Measurements from ENCODE around the gene FHIP2A.
"Not testable (repeated sequence)": the region's sequence is repeated elsewhere in the genome, so short reads cannot be mapped to it uniquely, and the experiment has no call there.

Gene FHIP2A

DNA sequence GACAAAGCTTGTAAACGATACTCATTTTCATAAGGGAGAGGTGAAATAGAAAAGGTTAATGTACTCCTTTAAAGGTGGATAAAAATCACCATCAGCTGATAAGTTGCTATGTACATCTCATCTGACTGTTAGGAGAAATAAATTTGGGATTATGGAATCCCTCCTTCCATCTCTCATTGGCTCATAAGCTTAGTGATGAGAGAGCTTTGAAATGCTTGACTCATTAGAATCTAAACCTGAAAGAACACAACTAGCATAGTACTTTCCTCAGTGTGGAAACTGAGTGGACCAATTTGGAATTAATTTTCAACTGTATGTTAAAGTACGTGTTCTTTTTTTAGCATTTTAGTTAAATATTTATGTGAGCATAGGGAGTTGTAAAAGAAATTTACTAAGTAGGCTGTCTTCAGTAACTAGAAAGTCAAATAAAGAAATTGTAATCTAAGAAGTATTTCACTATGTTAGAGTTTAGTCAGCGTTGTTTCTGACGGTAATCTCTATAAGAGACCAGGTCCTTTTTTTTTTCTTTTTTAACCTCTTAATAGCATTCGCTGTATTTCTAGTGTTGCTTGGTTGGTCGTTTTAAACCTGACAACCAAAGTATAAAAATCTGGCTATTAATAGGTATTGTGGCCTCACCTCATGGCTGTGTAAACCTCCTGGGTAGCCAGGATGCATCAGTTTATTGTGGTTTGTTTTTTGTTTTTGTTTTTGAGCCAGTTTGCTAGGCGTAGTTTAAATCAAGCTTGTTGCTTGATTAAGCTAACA, 34.4 kb downstream of the FHIP2A start:
- H3K4me3 ChIP-seq (ENCODE audit: low read depth, low read length), result no peak overlapping the region

DNA sequence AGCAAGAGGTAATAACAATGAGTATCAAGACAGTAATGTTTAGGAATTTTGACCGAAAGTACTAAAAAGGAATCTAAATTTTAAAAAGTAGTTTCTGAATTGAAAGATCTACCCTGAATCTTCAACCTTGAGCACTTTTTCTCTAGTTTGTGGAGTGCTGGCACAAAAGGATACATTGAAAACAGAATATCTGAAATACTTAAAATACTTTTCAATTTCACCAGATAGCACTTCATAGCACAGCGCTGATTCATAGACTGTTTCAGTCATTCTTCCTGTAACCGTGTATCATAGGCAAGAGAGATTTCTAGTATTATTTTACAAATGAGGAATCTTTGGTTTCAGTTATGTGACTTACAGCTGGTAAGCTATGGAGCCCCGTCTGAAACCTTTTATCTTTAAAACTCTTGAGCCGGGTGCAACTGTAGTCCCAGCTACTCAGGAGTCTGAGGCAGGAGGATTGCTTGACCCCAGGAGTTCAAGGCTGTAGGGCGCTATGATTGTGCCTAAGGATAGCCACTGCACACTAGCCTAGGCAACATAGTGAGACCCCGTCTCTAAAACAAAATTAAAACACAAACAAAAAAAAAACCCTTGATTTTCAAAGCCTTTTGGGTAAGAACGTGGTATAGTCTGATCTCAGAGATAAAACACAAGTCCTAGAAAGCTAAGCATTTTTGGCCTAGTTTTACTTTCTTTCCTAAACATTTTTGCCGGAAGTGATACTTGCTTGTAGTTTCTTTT, 35.1 kb downstream of the FHIP2A start:
- H3K4me3 ChIP-seq (ENCODE audit: low read depth, low read length), result no peak overlapping the region

DNA sequence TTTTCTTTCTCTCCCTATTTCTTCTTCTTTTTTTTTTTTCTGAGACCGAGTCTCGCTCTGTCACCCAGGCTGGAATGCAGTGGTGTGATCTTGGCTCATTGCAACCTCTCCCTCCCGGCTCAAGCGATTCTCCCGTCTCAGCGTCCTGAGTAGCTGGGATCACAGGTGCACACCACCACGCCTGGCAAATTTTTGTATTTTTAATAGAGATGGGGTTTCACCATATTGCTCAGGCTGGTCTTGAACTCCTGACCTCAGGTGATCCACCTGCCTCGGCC, 35.6 kb downstream of the FHIP2A start:
- not testable (repeated sequence) for H3K4me3 ChIP-seq (ENCODE audit: low read depth, low read length)

DNA sequence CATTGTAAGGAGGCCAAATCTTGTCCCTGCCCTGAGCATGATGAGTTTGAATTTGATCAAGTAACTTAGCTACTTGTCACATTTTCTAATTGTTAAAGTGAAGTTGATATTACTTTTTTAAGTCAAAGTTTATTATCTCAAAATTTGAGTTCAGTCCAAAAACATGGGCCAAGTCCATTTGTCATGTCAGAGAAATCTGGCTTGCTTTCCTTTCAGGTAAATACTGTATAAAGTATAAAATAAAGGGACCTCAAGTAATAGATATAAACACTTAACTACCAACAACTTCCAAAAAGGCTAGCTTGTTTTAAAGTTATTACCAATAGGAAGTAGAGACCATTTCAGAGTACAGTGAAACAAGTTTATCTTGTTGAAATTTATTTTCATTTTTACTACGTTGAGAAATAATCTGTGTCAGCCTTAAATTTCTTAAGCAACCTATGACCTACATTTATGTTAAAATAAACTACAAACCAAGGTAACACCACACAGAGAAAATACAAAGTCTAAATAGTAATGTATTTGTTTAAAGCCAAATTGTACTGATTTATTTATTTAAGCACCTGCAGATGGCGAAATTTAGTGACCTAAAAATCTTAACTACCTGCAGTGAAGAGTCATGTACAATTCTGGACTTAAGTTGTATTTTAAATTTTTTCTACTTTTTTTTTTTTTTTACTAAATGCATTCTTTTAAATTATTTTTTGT, 36.5 kb downstream of the FHIP2A start:
- H3K4me3 ChIP-seq (ENCODE audit: low read depth, low read length), result no peak overlapping the region

DNA sequence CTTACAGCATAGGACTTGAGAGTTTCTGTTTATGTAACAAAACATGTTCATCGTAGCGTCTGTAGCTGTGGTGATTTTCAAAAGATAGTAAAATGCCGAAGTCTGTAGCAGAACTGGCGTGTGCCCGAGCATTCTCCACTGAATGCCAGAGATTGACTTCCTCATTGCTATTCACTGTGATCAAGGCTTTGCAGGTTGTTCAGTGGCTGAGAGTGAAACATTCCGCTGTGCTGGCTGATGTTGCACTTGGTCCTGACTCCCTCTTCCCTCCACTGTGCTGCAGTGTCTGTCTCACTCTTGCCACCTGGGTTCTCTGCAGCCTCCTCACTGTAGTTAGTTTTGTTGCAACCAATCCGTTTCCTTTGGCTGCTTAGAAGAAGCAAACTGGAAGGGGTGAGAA, 37.6 kb downstream of the FHIP2A start:
- no peak overlapping the region for H3K4me3 ChIP-seq (ENCODE audit: low read depth, low read length)

DNA sequence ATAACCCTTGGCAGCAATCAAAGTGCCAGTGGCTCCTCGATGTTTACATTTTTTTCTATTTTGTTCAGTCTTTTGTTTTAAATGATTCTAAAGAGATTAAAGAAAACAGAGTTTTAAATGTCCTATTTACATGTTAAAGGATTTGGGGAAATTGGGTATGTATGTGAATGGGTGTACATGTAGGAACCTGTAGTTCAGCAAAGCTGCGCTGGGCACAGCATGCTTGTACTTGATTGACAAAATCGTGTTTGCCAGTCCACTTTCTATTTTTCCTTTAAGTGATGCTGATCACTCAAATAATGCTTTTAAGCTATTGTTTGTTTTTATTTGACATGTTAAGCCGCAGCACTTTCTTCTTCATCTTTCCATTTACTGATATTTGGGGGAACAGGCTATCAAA, 40.9 kb downstream of the FHIP2A start:
- no peak overlapping the region for H3K4me3 ChIP-seq (ENCODE audit: low read depth, low read length)

DNA sequence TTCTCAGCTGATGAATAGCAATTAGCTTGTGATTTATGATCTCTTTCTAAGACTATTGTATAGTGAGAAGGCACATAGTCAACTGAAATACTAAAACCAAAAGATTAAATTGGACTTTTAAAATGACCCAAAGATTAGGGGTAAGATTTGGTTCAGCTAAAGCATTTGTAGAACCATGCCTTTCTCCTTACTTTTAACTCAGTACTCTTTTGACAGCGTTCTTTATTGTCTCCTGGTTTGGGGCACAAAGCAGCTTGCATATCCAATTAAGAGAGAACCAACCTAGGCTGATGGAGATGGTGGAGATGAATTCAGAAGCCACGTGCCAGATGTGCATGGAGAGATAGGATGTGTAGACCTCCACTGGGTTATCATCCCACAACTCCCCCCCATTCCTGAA, 45.8 kb downstream of the FHIP2A start:
- H3K4me3 ChIP-seq (ENCODE audit: low read depth, low read length), result no peak overlapping the region

DNA sequence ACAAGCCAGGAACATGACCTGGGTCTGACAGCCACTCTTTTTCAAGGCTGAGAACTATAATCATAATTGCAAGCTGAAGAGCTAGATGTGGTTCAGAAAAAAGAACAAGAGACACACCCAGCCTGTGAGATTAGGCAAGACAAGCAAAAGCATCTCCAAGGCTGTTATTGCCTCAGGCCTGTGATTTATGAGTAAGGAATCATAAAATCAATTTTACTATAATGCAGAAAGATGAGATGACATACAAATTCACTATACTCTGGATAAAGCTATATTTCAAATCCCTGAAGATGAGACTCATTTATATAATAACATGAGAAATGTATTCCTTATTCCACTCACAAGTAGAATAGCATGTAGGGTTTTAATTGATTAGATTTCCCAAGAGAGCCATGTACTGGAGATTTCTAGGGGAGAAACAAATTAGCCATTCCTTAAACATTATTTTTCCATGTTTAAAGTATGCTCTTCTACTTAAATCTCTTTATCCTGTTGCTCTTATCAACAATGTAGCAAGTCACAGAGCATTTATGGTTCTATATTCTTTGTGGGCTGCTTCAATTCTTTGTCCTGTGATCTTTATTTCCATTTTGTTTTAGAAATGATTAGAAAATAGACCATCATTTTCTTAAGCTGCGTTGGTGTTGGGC, 47.4 kb downstream of the FHIP2A start:
- H3K4me3 ChIP-seq (ENCODE audit: low read depth, low read length), result no peak overlapping the region

DNA sequence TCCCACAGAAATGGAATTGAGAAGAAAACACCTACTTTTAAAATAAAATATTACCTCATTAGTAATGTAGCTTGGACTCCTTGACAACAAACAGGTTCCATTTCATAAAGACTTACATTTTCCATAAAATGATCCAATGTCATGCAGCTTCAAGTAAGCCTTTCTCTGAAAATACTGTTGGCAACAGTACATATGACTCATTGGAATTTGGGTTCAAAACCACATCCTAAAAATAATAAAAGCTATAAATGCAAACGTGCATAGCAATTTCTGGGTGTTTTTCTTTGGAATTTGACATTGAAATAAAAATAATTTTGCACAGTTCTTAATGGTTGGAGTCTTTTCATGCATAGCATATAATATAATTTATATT, 47.9 kb downstream of the FHIP2A start:
- H3K4me3 ChIP-seq (ENCODE audit: low read depth, low read length), result no peak overlapping the region

- H3K4me3 ChIP-seq (ENCODE audit: low read depth, low read length), result no peak overlapping the region
Observed at GRCh38 chr10:114870486-114870885, 48.9 kb downstream of the FHIP2A start.

- no peak overlapping the region for H3K4me3 ChIP-seq (ENCODE audit: low read depth, low read length)
Observed at GRCh38 chr10:114871379-114871778, 49.8 kb downstream of the FHIP2A start.
